MCF 10A (cell line): ENCODE measurements around the gene DTL. TPM values are rescaled to one million over a fixed set of nuclear protein-coding genes. Genes with fewer than 3 reads are reported as not detected.

Experiments used
- BruUV-seq: library from RNA; stranded (reverse); fragments of 400-500 nt; replicated peaks from 2 replicates; lab custom pipeline; 2021; lab: Mats Ljungman, UMichigan
- CTCF ChIA-PET: fragments of 300-600 bp; sonication (Branson Sonifier 250); formaldehyde crosslinking; extraction: SDS; loops from one replicate; lab custom pipeline; 2021; ENCODE audit warnings: antibody characterized with exemption, inconsistent platforms; lab: Yijun Ruan, JAX
- POLR2A ChIA-PET: fragments of 300-600, 350-650 bp; sonication (Branson Sonifier 250); formaldehyde crosslinking; extraction: SDS; loops from one replicate; lab custom pipeline; 2020; ENCODE audit warnings: antibody characterized with exemption, inconsistent platforms; lab: Yijun Ruan, JAX
- DNase-seq: peaks from one replicate; pipeline ENCODE4 v3.0.0-alpha.2; 2018; ENCODE audit not compliant: unreplicated experiment
- H3K27ac Mint-ChIP-seq: one replicate; pipeline ENCODE4 v1.8.0; 2022; ENCODE audit warnings: mild to moderate bottlenecking, low read depth, mixed read lengths; ENCODE audit not compliant: unreplicated experiment
- H3K27me3 Mint-ChIP-seq: one replicate; pipeline ENCODE4 v1.8.0; 2022; ENCODE audit warnings: mixed read lengths; ENCODE audit not compliant: insufficient read depth, unreplicated experiment
- H3K36me3 Mint-ChIP-seq: one replicate; pipeline ENCODE4 v1.8.0; 2022; ENCODE audit warnings: mild to moderate bottlenecking, moderate library complexity, mixed read lengths; ENCODE audit not compliant: insufficient read depth, unreplicated experiment
- H3K4me1 Mint-ChIP-seq: one replicate; pipeline ENCODE4 v1.8.0; 2022; ENCODE audit warnings: mixed read lengths; ENCODE audit not compliant: insufficient read depth, unreplicated experiment
- H3K4me3 Mint-ChIP-seq: one replicate; pipeline ENCODE4 v1.8.0; 2022; ENCODE audit warnings: mild to moderate bottlenecking, moderate library complexity, mixed read lengths; ENCODE audit not compliant: unreplicated experiment
- H3K9me3 Mint-ChIP-seq: one replicate; pipeline ENCODE4 v1.8.0; 2022; ENCODE audit warnings: mixed read lengths; ENCODE audit not compliant: unreplicated experiment
- CTCF ChIP-seq: fragments of 200-600 bp; IDR thresholded peaks from one replicate; pipeline ENCODE4 v1.8.0; 2022; ENCODE audit warnings: antibody characterized with exemption, mild to moderate bottlenecking; ENCODE audit not compliant: unreplicated experiment
- intact Hi-C: fragments of 100-400 bp; cut with micrococcal nuclease; formaldehyde crosslinking; loops from 2 replicates; pipeline ENCODE4 v1.14.1; 2022
- microRNA-seq: library from miRNA; unstranded; fragments of <30 nt; microRNA quantifications from one replicate; pipeline ENCODE4 v1.2.0, GENCODE V29; 2022
- total RNA-seq: library from RNA; stranded (reverse); gene quantifications from 2 replicates; pipeline ENCODE4 v1.2.3, GENCODE V29; 2022

DTL gene
- total RNA-seq, 1 experiment from 2014 or later: 34.4 TPM

- H3K27me3 Mint-ChIP-seq: no peaks in the 10 kb centered on the region
- H3K27ac Mint-ChIP-seq: no peak overlapping the region
- no peak for TF ChIP-seq CTCF
- DNase-seq: no peak
- H3K36me3 Mint-ChIP-seq: no peaks in the 10 kb centered on the region
- peaks cover 7% of the 10 kb centered on the region for H3K9me3 Mint-ChIP-seq
- BruUV-seq: no TSS peak
- H3K4me1 Mint-ChIP-seq: no peaks in the 10 kb centered on the region
- ChIA-PET CTCF (interaction anchor here (0.5 to 3.0 kb wide), 7 partner anchors 10 to 140 kb away, joined by 3 to 11 read pairs (median 4); no protein-coding TSS in a partner anchor), POLR2A (interaction anchor here (0.6 to 1.9 kb wide), 7 partner anchors 10 to 135 kb away, joined by 3 to 7 read pairs (median 3); no protein-coding TSS in a partner anchor)
- intact Hi-C loops: no loop called here
- no peak overlapping the region for H3K4me3 Mint-ChIP-seq
Observed at GRCh38 chr1:212152308-212152693, 116.8 kb downstream of the DTL start.

GRCh38 chr1:212152869-212153268 is 117.3 kb downstream of the DTL start:
- POLR2A ChIA-PET: interaction anchor here (0.9 to 1.9 kb wide), 5 partner anchors 11 to 132 kb away, joined by 3 to 7 read pairs (median 3); no protein-coding TSS in a partner anchor
- Mint-ChIP-seq H3K36me3 (no peaks in the 10 kb centered on the region), H3K27me3 (no peaks in the 10 kb centered on the region), H3K4me3 (no peak overlapping the region), H3K27ac (no peak overlapping the region), H3K4me1 (no peaks in the 10 kb centered on the region), H3K9me3 (peaks cover 7% of the 10 kb centered on the region)
- CTCF ChIA-PET: interaction anchor here (0.5 to 3.0 kb wide), 6 partner anchors 9 to 140 kb away, joined by 3 to 11 read pairs (median 3); no protein-coding TSS in a partner anchor
- no TSS peak for BruUV-seq
- intact Hi-C loops: no loop called here
- no peak for DNase-seq
- no peak for TF ChIP-seq CTCF

GRCh38 chr1:212153635-212154034 is 118.1 kb downstream of the DTL start:
- Mint-ChIP-seq H3K27me3 (no peaks in the 10 kb centered on the region), H3K9me3 (peaks cover 7% of the 10 kb centered on the region), H3K27ac (no peak overlapping the region), H3K36me3 (no peaks in the 10 kb centered on the region), H3K4me1 (no peaks in the 10 kb centered on the region), H3K4me3 (no peak overlapping the region)
- no TSS peak for BruUV-seq
- intact Hi-C loops: no loop called here
- POLR2A ChIA-PET: interaction anchor here (0.7 to 1.9 kb wide), 4 partner anchors 12 to 131 kb away, joined by 3 to 7 read pairs (median 4); no protein-coding TSS in a partner anchor
- no peak for DNase-seq
- no peak for TF ChIP-seq CTCF
- CTCF ChIA-PET: interaction anchor here (0.5 to 1.0 kb wide), 3 partner anchors 32 to 66 kb away, joined by 3 read pairs; no protein-coding TSS in a partner anchor

Small RNA genes within 50 kb of the gene (microRNA-seq; reads per million reads assigned to microRNA genes)
- not detected for gene MIR3122

Other genes with a start within 250 kb of the DTL start
- 76.2 and 82.4 TPM in 2 replicates for gene LPGAT1, start 205.0 kb upstream of the DTL start, total RNA-seq
- gene INTS7, start 191 bp upstream of the DTL start, total RNA-seq: 50.0 and 62.3 TPM in 2 replicates
- 37.5 and 38.6 TPM in 2 replicates for gene PPP2R5A, start 249.7 kb downstream of the DTL start, total RNA-seq